ENCODE data around the gene HLF.

The HLF gene

DNA sequence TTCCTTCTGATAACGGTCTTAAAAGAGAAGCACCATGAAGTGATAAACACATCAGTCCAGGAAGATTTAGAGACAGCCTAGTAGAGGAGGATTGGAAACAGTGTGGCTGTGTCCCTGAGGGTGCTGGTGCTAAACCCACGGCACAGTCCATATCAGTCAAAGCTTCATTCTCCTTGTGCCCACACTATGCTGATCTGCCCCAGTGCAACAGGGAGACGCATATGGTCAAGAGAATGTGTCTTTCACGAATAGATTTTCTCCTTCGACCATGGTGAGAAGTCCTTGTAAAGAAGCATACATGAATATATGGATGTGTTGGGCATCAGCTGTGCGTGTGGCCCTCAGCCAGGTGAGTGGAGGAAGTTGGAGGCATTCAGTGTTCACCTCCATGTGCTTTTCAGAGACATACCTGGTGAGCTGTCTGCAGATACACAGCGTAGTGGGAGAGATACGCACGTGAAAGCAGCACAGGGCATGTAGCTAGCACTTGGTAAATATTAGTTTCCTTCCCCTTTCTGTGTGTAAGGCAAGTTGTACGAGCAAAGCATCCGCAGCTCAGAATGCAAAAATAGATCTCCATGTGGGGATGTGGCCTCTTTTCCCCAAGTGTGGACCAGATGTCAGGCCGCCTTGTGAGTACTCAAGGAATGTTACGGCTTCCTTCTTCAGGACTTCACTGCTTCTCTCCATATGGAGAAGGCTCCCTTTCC is 29.4 kb downstream of the HLF start:
- no peak for DNase-seq

GRCh38 chr17:55295411-55296170 is 30.8 kb downstream of the HLF start:
- DNase-seq = peak; percentile 46 to 68

DNA sequence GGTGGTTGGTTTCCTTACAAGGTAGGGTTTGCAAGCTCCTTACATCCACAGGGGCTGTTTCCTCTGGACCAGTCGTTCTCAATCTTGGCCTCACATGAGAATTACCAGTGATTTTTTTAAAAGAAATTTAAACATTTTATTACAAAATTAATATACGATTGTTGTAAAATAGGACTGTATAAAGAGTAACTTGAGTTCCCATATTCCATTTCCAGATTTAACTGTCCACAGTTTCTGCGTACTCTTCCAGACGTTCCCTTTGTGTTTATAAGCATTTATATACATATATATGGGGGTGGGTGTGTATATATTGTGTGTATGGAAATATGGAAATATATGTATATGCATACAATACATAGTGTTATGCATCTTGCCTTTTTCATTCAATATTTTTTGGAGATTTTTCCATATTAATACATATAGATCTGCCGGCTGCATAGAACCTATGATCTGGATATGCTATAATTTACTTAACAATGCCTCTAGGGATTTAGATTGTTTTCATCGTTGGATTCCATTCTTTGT is 31.5 kb downstream of the HLF start:
- DNase-seq = no peak

DNA sequence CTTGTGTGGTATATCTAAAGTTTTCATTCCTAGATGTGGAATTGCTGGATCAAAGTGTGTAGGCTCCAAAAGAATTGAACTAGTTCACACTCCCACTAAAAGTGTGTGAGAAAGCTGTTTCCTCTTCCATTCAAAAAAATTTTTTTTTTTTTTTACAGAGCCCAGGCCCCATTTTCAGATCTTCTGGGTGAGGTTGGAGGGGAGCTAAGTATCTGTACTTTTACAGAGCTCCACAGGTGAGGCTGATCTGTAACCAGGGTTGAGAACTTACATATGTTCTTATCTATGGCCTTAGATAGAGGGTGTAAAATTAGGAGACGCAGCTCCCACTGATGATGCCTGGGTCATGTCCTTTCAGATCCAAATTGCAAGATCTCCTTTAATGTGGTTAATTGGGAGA is 31.9 kb downstream of the HLF start:
- no peak for DNase-seq

DNA sequence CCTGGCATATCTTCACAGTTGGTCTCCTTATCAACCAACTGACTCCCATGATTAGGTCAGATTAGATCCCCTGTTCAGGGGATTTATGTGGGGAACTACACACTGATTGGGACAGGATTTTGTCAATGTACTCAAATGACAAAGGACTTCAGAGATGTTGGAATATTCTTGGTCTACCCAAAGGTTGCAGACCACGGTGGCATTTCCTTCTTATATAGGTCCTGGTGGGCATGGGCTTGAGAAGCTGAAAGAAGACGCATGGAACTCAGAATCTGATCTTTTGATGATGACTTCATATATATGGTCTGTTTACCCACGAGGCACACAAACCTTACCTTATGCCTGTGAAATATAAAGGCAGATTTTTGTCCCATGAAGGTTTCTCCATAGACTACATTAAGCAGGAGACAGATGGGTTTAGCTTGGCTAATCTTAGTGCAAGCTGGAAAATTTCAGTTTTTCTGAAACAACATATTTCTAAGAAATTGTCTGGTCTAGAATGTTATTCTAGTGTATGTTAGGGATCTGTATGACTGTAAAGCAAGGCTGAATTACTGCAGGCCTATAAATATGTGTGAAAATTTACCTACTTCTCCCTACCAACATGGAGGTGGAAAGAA is 33.5 kb downstream of the HLF start:
- no peak for DNase-seq

DNA sequence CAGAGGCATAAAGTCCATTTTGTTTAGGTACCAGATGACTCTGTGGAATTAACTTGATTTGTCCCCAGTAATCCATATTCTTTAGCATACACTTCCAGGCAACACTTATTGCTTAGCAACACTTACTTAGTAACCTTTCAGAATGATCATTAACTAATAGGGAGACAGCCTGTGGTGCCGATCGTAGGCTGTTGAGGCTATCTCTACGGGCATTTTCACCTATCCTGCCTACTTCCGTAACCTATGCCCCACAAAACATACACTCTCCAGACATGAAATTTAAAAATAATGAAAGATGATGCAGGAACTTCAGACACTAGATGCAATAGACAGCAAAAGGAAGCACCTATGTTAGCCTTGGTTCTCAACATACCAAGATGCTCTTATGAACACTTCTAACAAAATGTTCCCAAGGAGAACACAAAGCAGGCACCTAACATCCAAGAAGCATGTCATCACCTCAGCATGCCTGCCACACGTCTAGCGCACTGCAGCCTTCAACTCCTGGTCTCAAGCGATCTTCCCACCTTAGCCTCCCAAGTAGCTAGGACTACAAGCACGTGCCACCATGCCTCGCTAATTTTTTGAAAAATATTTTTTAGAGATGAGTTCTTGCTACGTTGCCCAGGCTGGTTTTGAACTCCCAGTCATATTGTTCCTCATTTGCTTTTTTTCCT is 34.5 kb downstream of the HLF start:
- no peak for DNase-seq

GRCh38 chr17:55299890-55300289 is 35.1 kb downstream of the HLF start:
- no peak for DNase-seq

GRCh38 chr17:55300479-55301290 is 35.9 kb downstream of the HLF start:
- no peak for DNase-seq

DNA sequence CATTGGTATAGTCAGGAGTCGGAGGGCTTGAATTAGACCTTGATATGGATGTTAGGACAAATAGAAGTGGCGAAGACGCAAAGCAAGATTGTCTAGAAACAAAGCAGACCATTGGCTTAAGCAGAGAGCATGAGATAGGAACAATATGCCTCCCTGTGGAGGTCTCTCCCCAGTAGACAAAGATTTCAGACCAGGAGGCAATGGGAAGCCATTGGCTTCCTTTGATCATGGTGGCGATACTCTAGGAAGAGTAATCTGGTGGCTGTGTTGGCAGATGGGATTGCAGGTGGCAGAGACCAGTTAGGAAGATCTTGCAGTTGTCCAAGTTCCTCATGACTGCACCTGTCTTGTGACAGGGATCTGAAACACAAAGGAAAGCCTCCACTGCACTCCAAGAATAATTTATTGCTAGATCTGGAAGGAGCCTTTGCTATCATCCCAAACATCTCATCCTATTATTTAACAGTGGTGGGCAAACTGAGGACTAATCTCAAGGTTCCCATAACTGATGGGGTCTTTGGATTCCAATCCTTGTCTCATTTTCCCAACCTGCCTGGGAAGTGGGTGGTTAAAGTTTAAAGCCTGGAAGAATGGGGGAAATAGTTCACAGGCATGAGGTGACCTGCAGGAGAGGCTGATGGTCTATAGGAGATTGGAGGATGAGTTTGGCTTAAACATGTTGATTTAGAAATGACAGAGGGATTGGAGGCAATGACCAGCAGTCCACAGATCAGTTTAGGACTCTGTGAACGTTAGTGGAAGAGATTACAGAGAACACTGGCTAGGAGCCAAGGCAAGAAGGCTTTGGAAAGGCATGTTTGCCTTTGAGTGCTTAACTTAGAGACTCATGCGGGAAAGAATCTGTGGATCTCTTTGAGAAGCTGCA is 37.0 kb downstream of the HLF start:
- DNase-seq = no peak

DNA sequence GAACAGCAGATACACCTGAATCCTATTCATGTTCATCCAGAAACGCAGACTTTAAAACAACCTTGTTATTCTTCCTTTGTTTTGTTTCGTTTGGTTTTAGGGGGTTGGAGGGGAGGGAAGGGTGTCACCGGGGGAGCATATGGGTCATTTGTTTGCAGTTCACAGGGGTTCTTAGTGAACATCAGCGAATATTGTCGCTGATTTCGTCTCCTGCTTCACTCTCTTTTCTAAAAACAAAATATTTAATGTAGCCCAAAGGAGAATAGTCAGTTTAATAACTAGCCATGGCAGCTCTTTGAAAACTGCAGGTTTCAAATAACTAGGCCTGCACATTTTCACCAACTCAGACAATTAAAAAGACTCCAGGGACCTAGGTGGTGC is 37.6 kb downstream of the HLF start:
- no peak for DNase-seq

DNA sequence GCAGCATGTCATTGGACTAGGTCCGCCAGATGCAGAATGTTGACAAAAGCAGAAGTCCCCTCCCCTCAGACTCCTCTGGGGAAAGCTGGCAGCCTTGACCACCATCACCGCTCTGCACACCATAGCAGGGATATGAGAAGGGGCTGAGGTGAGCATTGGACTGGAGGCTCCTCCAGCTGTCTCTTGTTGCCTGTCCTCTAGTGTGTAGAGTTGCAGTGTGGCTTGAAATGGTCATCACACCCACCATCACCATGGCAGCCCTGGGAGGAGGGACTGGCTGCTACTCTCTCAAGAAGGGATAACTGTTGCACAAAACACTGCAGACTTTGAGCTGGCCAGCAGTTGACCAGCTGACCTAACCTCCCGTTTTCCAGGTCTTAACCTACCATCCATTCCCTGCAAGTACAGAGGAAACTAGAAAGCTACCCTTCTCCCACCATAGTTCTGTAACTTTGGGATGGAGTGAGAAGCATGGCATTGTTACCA is 38.3 kb downstream of the HLF start:
- no peak for DNase-seq

- no peak for DNase-seq
Measured at GRCh38 chr17:55303701-55304145, 39.0 kb downstream of the HLF start.

- no peak for DNase-seq
Measured at GRCh38 chr17:55304171-55304859, 39.6 kb downstream of the HLF start.

- no peak for DNase-seq
Measured at GRCh38 chr17:55305321-55306087, 40.7 kb downstream of the HLF start.

DNA sequence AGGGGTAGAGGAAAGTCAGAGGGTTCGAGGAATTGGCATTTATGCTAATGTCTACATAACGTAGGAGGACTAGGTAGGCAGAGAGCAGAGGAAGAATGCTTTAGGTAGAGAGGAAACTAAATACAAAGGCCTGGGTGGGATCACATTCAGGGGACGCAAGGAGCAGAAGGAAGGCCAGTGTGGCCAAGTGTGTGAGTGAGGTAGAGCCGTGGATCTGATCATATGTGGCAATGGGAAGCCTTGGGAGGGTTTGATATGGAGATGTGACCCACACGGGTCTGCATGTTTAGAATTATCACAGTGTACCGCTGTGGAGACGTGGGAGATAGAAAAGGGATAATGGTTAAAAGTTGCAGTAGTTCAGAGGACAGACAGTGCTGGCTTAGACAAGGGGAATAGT is 43.1 kb downstream of the HLF start:
- DNase-seq = no peak

GRCh38 chr17:55308613-55309391 is 44.0 kb downstream of the HLF start:
- DNase-seq = no peak

- no peak for DNase-seq
Measured at GRCh38 chr17:55311767-55312375, 47.1 kb downstream of the HLF start.

- no peak for DNase-seq
Measured at GRCh38 chr17:55312852-55313251, 48.1 kb downstream of the HLF start.

All from CD4-positive, alpha-beta T cell treated with Interleukin-4 for 1 hour (primary cell).